Nephron (organoid): ENCODE results near the gene PIK3R5.

Source experiments
- H3K27ac Mint-ChIP-seq, 3 experiments: 2 replicates each; pipeline ENCODE4 v1.8.0; 2020; ENCODE audit warnings: mixed read lengths in 3 of 3, mild to moderate bottlenecking in 2 of 3, moderate library complexity in 1 of 3
- H3K27me3 Mint-ChIP-seq: 2 replicates; pipeline ENCODE4 v1.8.0; 2021; ENCODE audit warnings: low read depth, mild to moderate bottlenecking, moderate library complexity, mixed read lengths
- H3K36me3 Mint-ChIP-seq: 2 replicates; pipeline ENCODE4 v1.8.0; 2020; ENCODE audit warnings: low read depth, mixed read lengths
- H3K4me1 Mint-ChIP-seq: 2 replicates; pipeline ENCODE4 v1.8.0; 2020; ENCODE audit warnings: mixed read lengths
- H3K4me3 Mint-ChIP-seq, 3 experiments: 2 replicates each; pipeline ENCODE4 v1.8.0; 2020; ENCODE audit warnings: mild to moderate bottlenecking in 3 of 3, mixed read lengths in 3 of 3, moderate library complexity in 2 of 3
- H3K9me3 Mint-ChIP-seq: 2 replicates; pipeline ENCODE4 v1.8.0; 2020; ENCODE audit warnings: mixed read lengths
- CTCF ChIP-seq, 3 experiments: fragments of 200-600 bp; sonication (generic); IDR thresholded peaks; one replicate each; pipeline ENCODE4 v1.5.0; 2021; ENCODE audit warnings: antibody characterized with exemption in 3 of 3; ENCODE audit not compliant: unreplicated experiment in 3 of 3

PIK3R5 gene

DNA sequence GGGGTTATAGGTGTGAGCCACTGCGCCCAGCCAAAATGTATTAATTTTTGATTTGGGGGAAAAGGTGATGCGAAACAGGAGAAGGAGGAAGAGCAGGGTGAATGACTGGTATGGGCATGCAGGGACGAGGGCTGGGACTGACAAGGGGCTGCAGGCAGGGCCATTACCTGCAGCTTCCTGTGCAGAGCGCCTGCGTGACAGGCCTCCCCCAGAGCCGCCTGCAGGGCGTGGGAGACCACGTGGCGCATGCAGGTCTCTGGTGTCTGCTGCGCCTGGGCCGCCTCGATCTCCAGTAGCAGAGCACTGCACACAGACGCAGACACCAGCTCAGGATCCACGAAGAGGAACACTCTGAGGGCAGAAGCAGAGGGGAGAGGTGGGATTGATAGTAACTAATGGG is 130.4 kb downstream of the PIK3R5 start:
- peaks cover 16% of the 10 kb centered on the region for H3K27me3 Mint-ChIP-seq

GRCh38 chr17:8832711-8833352 is 132.7 kb downstream of the PIK3R5 start:
- Mint-ChIP-seq H3K4me1 (peaks cover 8% of the 10 kb centered on the region), H3K36me3 (no peaks in the 10 kb centered on the region), H3K4me3 (no peak overlapping the region), H3K27me3 (peaks cover 16% of the 10 kb centered on the region), H3K27ac (no peak overlapping the region), H3K9me3 (peaks cover 2% of the 10 kb centered on the region)
- peak; percentile 33 to 51 (median 33) for TF ChIP-seq CTCF (IDR thresholded peaks at IDR 0.05; ENCODE audit: unreplicated experiment in 3 of 3)

More for the DNA sequence above, 130.4 kb downstream of the PIK3R5 start:
- Mint-ChIP-seq H3K9me3 (peaks cover 2% of the 10 kb centered on the region), H3K27ac (no peak overlapping the region), H3K36me3 (no peaks in the 10 kb centered on the region), H3K4me3 (no peak overlapping the region), H3K4me1 (peaks cover 14% of the 10 kb centered on the region)
- no peak for TF ChIP-seq CTCF (IDR thresholded peaks at IDR 0.05; ENCODE audit: unreplicated experiment in 3 of 3)

- no peak for TF ChIP-seq CTCF (IDR thresholded peaks at IDR 0.05; ENCODE audit: unreplicated experiment in 3 of 3)
- H3K27me3 Mint-ChIP-seq, result peaks cover 11% of the 10 kb centered on the region
- H3K9me3 Mint-ChIP-seq, result no peaks in the 10 kb centered on the region
- H3K27ac Mint-ChIP-seq, result no peak overlapping the region
- H3K4me1 Mint-ChIP-seq, result no peaks in the 10 kb centered on the region
- no peaks in the 10 kb centered on the region for H3K36me3 Mint-ChIP-seq
- H3K4me3 Mint-ChIP-seq, result no peak overlapping the region
Measured at GRCh38 chr17:8831234-8831849, 134.2 kb downstream of the PIK3R5 start.

DNA sequence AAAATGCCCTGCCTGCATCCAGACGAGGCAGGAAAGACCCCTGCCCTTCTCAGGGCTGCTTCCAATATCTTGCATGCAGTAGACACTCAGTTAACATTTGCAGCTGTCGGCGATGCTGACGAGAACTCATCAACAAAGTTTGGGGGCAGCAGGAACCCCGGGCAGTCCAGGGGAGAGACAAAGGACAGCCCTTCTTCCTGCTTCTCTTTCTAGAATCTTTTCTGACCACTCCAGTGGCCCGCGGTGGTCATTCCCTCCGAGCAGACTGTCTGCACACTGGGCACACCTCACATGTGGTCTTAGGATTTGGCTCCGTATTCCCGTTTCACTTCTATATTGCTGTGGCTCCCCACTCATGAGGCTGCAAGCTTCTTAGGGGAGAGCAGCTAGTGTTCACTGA is 135.4 kb downstream of the PIK3R5 start:
- H3K36me3 Mint-ChIP-seq, result no peaks in the 10 kb centered on the region
- H3K27me3 Mint-ChIP-seq, result peaks cover 5% of the 10 kb centered on the region
- no peak overlapping the region for H3K27ac Mint-ChIP-seq
- no peaks in the 10 kb centered on the region for H3K9me3 Mint-ChIP-seq
- H3K4me3 Mint-ChIP-seq, result no peak overlapping the region
- H3K4me1 Mint-ChIP-seq, result no peaks in the 10 kb centered on the region
- TF ChIP-seq CTCF (IDR thresholded peaks at IDR 0.05; ENCODE audit: unreplicated experiment in 3 of 3), result no peak

DNA sequence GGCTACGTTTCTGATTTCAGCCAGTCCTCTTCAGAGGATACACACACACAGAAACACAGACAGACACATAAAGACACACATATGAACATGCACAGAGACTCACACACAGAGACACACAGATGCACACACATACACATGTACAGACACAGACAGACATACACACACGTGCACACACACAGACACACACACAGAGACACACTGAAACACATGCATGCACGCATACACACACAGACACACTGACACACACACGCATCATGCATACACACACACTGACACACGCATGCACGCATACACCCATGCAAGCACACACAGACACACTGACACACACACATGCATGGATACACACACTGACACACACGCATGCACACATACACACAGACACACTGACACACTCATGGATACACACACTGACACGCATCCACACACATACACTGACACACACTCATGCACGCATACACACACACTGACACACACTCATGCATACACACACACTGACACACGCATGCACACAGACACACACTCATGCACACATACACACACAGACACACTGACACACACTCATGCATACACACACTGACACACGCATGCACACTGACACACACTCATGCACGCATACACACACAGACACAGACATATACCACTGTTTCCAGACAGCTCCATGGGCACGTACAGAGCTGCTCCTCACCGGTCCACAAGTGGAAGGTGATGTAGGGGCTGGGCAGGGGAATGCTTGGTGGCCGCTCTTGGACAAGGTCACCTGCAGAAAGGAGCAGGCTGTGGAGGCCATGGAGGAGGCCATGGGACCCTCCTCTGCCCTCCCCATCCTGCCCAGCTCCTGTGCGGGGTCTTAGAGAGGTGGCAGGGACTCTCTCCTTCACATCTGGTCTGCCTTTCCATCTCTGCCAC is 136.2 kb downstream of the PIK3R5 start:
- no peak for TF ChIP-seq CTCF (IDR thresholded peaks at IDR 0.05; ENCODE audit: unreplicated experiment in 3 of 3)
- no peak overlapping the region for H3K4me3 Mint-ChIP-seq
- no peaks in the 10 kb centered on the region for H3K36me3 Mint-ChIP-seq
- H3K9me3 Mint-ChIP-seq, result peaks cover 8% of the 10 kb centered on the region
- peaks cover 3% of the 10 kb centered on the region for H3K27me3 Mint-ChIP-seq
- no peak overlapping the region for H3K27ac Mint-ChIP-seq
- H3K4me1 Mint-ChIP-seq, result no peaks in the 10 kb centered on the region
